ENCODE data around the gene ADAMTS13. TPM values are rescaled to one million over a fixed set of nuclear protein-coding genes. Genes with fewer than 3 reads are reported as not detected.

The ADAMTS13 gene
- total and polyA plus RNA-seq, 9 of the 15 experiments (the other 6 are each of a cell fraction or from before 2014, with no cell fraction given) = 0.03 to 0.20 (median 0.04) TPM; not detected in 4

DNA sequence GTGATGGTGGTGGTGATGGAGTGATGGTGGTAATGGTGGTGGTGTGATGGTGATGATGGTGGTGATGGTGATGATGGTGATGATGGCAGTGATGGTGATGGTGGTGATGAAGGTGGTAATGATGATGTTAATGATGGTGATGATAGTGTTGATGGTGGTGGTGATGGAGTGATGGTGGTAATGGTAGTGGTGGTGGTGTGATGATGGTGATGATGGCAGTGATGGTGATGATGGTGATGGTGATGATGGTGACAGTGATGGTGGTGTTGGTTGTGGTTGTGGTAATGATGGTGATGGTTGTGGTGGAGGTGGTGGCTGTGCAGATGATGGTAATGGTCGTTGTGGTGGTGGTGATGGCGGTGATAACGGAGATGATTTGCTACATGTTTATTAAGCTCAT lies 38.7 kb upstream of the ADAMTS13 start:
- Histone ChIP-seq H3K4me1 (replicated peaks in 1 of 2; ENCODE audit: control insufficient read depth in 2 of 2, insufficient read depth in 2 of 2, low read length in 2 of 2) (peaks cover 3 to 16% of the 10 kb centered on the region in 2 experiments; a peak in 3 of 5 replicates), H2AFZ (ENCODE audit: low read depth, low read length) (no peak overlapping the region), H4K20me1 (replicated peaks; ENCODE audit: control insufficient read depth, insufficient read depth, low read length) (no peaks in the 10 kb centered on the region; the same call in 1 of the 2 replicates), H3K4me2 (ENCODE audit: insufficient read depth, low read length) (no peak overlapping the region), H3K27ac (ENCODE audit: extremely low read depth, low read depth, low read length) (no peak overlapping the region), H3K9ac (ENCODE audit: insufficient read depth in 1 of 2, low read depth in 2 of 2, low read length in 2 of 2) (no peak overlapping the region), H3K9me3 (replicated peaks; ENCODE audit: control insufficient read depth, insufficient read depth, low read depth, low read length) (peaks cover 5% of the 10 kb centered on the region), H3K79me2 (ENCODE audit: control insufficient read depth, insufficient read depth, low read length) (no peaks in the 10 kb centered on the region), H3K9me1 (ENCODE audit: control insufficient read depth, insufficient read depth, low read length) (no peaks in the 10 kb centered on the region), H3K4me3 (no peak overlapping the region), H3K27me3 (ENCODE audit: control insufficient read depth in 2 of 2, insufficient read depth in 2 of 2, low read length in 2 of 2) (peaks cover 9 to 31% of the 10 kb centered on the region in 2 experiments; a peak in 4 of 5 replicates), H3K36me3 (ENCODE audit: control insufficient read depth, insufficient read depth, low read length) (no peaks in the 10 kb centered on the region)
- FAIRE-seq (no peak), ATAC-seq (no peak), DNase-seq (ENCODE audit: extremely low read depth in 1 of 4, low spot score in 3 of 4) (no peak)
- 0% methylated on average over 3 of the region's 3 CpGs for WGBS (ENCODE audit: insufficient coverage, low coverage, missing lambda C conversion rate)
- BruUV-seq (replicated peaks) = no TSS peak
- intact Hi-C loops (cut with micrococcal nuclease) = no loop called here
- in situ Hi-C loops (cut with MboI) = no loop called here
- POLR2A ChIA-PET = interaction anchor here (0.6 to 1.7 kb wide), 3 partner anchors 12 to 360 kb away, joined by 3 to 4 read pairs (median 3); no protein-coding TSS in a partner anchor
- CTCF ChIA-PET (ENCODE audit: low intra/inter-chr PET ratio) = no interaction called here
- TF ChIP-seq, protein P1, sequence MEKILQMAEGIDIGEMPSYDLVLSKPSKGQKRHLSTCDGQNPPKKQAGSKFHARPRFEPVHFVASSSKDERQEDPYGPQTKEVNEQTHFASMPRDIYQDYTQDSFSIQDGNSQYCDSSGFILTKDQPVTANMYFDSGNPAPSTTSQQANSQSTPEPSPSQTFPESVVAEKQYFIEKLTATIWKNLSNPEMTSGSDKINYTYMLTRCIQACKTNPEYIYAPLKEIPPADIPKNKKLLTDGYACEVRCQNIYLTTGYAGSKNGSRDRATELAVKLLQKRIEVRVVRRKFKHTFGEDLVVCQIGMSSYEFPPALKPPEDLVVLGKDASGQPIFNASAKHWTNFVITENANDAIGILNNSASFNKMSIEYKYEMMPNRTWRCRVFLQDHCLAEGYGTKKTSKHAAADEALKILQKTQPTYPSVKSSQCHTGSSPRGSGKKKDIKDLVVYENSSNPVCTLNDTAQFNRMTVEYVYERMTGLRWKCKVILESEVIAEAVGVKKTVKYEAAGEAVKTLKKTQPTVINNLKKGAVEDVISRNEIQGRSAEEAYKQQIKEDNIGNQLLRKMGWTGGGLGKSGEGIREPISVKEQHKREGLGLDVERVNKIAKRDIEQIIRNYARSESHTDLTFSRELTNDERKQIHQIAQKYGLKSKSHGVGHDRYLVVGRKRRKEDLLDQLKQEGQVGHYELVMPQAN (IDR thresholded peaks at IDR 0.05; ENCODE audit: borderline replicate concordance) = no peak
- TF ChIP-seq, protein P2, sequence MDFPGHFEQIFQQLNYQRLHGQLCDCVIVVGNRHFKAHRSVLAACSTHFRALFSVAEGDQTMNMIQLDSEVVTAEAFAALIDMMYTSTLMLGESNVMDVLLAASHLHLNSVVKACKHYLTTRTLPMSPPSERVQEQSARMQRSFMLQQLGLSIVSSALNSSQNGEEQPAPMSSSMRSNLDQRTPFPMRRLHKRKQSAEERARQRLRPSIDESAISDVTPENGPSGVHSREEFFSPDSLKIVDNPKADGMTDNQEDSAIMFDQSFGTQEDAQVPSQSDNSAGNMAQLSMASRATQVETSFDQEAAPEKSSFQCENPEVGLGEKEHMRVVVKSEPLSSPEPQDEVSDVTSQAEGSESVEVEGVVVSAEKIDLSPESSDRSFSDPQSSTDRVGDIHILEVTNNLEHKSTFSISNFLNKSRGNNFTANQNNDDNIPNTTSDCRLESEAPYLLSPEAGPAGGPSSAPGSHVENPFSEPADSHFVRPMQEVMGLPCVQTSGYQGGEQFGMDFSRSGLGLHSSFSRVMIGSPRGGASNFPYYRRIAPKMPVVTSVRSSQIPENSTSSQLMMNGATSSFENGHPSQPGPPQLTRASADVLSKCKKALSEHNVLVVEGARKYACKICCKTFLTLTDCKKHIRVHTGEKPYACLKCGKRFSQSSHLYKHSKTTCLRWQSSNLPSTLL (IDR thresholded peaks at IDR 0.05) = no peak
- TF ChIP-seq, protein P3, sequence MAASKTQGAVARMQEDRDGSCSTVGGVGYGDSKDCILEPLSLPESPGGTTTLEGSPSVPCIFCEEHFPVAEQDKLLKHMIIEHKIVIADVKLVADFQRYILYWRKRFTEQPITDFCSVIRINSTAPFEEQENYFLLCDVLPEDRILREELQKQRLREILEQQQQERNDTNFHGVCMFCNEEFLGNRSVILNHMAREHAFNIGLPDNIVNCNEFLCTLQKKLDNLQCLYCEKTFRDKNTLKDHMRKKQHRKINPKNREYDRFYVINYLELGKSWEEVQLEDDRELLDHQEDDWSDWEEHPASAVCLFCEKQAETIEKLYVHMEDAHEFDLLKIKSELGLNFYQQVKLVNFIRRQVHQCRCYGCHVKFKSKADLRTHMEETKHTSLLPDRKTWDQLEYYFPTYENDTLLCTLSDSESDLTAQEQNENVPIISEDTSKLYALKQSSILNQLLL (CRISPR knock-in tag; IDR thresholded peaks at IDR 0.05; ENCODE audit: borderline replicate concordance) = no peak
- TF ChIP-seq CREBBP (IDR thresholded peaks at IDR 0.05; ENCODE audit: low read depth, low read length) = peak; percentile 41
- TF ChIP-seq, protein P4, sequence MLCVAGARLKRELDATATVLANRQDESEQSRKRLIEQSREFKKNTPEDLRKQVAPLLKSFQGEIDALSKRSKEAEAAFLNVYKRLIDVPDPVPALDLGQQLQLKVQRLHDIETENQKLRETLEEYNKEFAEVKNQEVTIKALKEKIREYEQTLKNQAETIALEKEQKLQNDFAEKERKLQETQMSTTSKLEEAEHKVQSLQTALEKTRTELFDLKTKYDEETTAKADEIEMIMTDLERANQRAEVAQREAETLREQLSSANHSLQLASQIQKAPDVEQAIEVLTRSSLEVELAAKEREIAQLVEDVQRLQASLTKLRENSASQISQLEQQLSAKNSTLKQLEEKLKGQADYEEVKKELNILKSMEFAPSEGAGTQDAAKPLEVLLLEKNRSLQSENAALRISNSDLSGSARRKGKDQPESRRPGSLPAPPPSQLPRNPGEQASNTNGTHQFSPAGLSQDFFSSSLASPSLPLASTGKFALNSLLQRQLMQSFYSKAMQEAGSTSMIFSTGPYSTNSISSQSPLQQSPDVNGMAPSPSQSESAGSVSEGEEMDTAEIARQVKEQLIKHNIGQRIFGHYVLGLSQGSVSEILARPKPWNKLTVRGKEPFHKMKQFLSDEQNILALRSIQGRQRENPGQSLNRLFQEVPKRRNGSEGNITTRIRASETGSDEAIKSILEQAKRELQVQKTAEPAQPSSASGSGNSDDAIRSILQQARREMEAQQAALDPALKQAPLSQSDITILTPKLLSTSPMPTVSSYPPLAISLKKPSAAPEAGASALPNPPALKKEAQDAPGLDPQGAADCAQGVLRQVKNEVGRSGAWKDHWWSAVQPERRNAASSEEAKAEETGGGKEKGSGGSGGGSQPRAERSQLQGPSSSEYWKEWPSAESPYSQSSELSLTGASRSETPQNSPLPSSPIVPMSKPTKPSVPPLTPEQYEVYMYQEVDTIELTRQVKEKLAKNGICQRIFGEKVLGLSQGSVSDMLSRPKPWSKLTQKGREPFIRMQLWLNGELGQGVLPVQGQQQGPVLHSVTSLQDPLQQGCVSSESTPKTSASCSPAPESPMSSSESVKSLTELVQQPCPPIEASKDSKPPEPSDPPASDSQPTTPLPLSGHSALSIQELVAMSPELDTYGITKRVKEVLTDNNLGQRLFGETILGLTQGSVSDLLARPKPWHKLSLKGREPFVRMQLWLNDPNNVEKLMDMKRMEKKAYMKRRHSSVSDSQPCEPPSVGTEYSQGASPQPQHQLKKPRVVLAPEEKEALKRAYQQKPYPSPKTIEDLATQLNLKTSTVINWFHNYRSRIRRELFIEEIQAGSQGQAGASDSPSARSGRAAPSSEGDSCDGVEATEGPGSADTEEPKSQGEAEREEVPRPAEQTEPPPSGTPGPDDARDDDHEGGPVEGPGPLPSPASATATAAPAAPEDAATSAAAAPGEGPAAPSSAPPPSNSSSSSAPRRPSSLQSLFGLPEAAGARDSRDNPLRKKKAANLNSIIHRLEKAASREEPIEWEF (CRISPR knock-in tag; IDR thresholded peaks at IDR 0.05) = no peak
- TF ChIP-seq, protein P5, sequence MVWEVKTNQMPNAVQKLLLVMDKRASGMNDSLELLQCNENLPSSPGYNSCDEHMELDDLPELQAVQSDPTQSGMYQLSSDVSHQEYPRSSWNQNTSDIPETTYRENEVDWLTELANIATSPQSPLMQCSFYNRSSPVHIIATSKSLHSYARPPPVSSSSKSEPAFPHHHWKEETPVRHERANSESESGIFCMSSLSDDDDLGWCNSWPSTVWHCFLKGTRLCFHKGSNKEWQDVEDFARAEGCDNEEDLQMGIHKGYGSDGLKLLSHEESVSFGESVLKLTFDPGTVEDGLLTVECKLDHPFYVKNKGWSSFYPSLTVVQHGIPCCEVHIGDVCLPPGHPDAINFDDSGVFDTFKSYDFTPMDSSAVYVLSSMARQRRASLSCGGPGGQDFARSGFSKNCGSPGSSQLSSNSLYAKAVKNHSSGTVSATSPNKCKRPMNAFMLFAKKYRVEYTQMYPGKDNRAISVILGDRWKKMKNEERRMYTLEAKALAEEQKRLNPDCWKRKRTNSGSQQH (CRISPR knock-in tag; IDR thresholded peaks at IDR 0.05) = 0 out of 2 replicates have a peak, but pooled peaks have one; percentile 13
- TF ChIP-seq YBX1 (IDR thresholded peaks at IDR 0.05) = peak; percentile 79; the same call in 1 of the 2 replicates
